Measurements from ENCODE around the gene PGF. TPM values are rescaled to one million over a fixed set of nuclear protein-coding genes. Genes with fewer than 3 reads are reported as not detected.

Gene PGF
- total RNA-seq, 1 donor from 2014 or later: 6.1 TPM

Other genes with a start within 250 kb of the PGF start
- 28.9 and 35.7 TPM in 2 replicates for gene AREL1, start 242.5 kb downstream of the PGF start, total RNA-seq
- gene FCF1, start 242.5 kb downstream of the PGF start, total RNA-seq: 21.4 and 22.9 TPM in 2 replicates
- 20.3 and 22.5 TPM in 2 replicates for gene YLPM1, start 192.3 kb downstream of the PGF start, total RNA-seq
- gene PROX2, start 79.5 kb downstream of the PGF start, total RNA-seq: not detected in 2 replicates
- gene DLST, start 73.7 kb downstream of the PGF start, total RNA-seq: 58.6 and 91.8 TPM in 2 replicates
- gene RPS6KL1, start 32.3 kb downstream of the PGF start, total RNA-seq: 18.7 and 21.3 TPM in 2 replicates
- 52.5 and 73.9 TPM in 2 replicates for gene EIF2B2, start 47.3 kb upstream of the PGF start, total RNA-seq
- gene MLH3, start 95.9 kb upstream of the PGF start, total RNA-seq: 10.3 and 10.7 TPM in 2 replicates
- 25.9 and 66.1 TPM in 2 replicates for gene ACYP1, start 108.4 kb upstream of the PGF start, total RNA-seq
- 1.9 and 2.2 TPM in 2 replicates for gene ZC2HC1C, start 114.0 kb upstream of the PGF start, total RNA-seq
- 10.9 and 17.3 TPM in 2 replicates for gene NEK9, start 171.5 kb upstream of the PGF start, total RNA-seq
- gene TMED10, start 221.0 kb upstream of the PGF start, total RNA-seq: 119 and 122 TPM in 2 replicates

All from epithelial cell of proximal tubule (primary cell).